Esophagus mucosa (tissue), 1 donor: ENCODE data around the gene FAM25A. TPM values are rescaled to one million over a fixed set of nuclear protein-coding genes. Genes with fewer than 3 reads are reported as not detected.
"Not testable (repeated sequence)": the region's sequence is repeated elsewhere in the genome, so short reads cannot be mapped to it uniquely, and the experiment has no call there.

ENCODE experiments used
- ATAC-seq: fragments of 200-7000 bp; cut with Tn5 transposase; one replicate; pipeline ENCODE4 v1.9.1; 2020
- total RNA-seq: library from RNA; stranded (reverse); gene quantifications from one replicate; pipeline ENCODE4 v1.2.4, GENCODE V29; 2023
- donor health status: DM: yes; HTN: yes; CAD: no.

The FAM25A gene
- total RNA-seq, 1 donor from 2014 or later = 29.4 TPM

DNA sequence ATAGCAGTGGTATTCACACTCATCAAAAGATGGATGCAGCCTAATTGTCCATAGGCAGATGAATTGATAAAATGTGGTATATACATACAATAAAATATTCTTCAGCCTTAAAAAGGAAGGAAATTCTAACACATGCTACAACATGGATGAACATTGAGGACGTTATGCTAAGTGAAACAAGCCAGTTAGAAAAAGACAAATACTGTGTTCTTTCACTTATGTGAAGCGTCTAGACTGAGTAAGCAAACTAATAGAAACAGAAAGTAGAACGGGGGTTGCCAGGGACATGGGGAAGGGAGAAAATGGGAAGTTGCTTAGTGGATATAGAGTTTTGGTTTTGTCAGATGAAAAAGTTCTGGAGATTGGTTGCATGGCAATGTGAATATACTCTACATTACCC is 6.6 kb upstream of the FAM25A start:
- ATAC-seq = not testable (repeated sequence)

GRCh38 chr10:87014986-87015716 is 4.9 kb upstream of the FAM25A start:
- ATAC-seq = not testable (repeated sequence)

DNA sequence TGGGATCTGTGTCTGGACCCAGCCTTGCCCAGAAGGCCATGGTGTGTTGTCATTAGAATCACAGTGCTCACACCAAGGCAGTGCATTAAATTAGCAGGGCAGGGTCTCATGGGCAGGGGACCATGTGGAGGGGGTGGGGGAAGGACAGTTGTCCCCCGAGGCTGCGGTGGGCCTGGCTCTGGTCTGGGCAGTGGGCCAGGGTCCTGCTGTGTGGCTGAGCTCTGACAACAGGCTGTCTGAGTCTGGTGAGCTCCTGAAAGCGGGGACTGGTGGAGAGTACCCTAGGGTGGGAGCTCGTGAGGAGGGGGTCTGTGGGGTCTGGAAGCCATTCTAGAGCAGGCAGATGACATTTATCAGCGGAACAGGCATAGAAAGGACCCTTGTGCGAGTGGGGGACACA is 2.0 kb upstream of the FAM25A start:
- ATAC-seq = not testable (repeated sequence)

GRCh38 chr10:87019066-87019465 is 1.0 kb upstream of the FAM25A start:
- not testable (repeated sequence) for ATAC-seq

GRCh38 chr10:87019504-87019903 is 590 bp upstream of the FAM25A start:
- peak; percentile 67 for ATAC-seq

DNA sequence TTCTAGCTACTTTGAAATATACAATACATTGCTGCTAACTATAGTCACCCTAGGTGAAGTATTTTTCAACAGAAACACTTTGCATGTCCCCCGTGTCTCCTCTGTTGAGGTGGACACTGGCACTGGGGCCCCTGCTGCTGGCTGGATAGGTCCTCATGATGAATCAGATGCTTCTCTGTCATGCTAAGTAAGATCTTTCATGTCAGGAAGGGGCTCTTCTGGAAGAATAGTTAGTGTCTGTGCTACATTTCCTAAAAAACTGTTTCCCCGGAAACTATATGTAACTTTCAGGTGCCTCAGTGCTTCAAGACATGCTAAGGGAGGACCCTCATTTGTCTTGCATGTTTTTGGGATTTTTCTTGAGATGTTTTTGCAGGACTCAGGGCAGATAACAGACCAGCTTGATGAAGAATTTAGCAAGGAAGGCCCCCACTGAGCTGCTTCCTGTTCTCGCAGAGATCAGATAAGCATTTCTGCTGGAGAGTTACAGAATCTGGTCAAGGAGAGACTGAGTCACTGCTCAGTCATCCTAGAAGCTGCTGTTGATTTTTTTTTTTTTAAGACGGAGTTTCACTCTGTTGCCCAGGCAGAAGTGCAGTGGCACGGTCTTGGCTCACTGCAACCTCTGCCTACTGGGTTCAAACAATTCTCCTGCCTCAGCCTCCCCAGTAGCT is 5.3 kb downstream of the FAM25A start:
- ATAC-seq = not testable (repeated sequence)

DNA sequence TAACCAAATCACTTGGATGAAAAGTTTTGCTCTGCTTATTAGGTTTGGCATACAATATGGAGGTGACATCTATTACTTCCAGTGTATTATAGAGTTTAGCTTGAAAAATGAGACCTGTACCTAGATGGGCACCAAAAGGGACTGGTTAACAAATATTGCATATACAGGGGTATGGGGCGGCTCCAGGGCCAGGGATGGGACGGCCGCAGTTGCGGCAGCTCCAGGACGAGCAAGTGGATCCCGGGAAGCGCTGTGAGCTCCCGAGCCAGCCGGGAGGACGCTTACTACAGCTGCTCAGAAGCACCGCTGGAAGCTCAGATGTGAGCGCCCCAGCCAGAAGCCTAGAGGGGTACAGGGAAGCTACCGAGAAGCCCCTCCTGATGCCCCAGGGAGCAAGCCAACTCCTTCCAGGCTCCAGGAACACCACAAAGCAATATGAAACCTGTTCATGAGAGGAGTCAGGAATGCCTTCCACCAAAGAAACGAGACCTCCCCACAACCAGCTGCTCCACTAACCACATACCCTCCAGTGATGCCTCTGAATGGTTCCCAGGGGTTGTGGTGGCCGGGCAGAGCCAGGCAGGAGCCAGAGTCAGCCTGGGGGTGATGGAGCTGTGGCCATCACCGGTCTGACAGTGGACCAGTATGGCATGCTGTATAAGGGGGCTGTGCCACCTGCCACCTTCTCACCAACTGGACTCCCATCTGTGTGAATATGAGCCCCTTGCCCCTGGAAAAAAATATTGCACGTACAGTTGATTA is 6.8 kb downstream of the FAM25A start:
- not testable (repeated sequence) for ATAC-seq

DNA sequence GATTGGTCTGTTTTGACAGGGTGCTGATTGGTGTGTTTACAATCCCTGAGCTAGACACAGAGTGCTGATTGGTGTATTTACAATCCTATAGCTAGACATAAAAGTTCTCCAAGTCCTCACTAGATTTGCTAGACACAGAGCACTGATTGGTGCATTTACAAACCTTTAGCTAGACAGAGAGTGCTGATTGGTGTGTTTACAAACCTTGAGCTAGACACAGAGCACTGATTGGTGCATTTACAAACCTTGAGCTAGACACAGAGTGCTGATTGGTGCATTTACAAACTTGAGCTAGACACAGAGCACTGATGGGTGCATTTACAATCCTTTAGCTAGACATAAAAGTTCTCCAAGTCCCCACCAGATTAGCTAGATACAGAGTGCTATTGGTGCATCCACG is 10.3 kb downstream of the FAM25A start:
- not testable (repeated sequence) for ATAC-seq

DNA sequence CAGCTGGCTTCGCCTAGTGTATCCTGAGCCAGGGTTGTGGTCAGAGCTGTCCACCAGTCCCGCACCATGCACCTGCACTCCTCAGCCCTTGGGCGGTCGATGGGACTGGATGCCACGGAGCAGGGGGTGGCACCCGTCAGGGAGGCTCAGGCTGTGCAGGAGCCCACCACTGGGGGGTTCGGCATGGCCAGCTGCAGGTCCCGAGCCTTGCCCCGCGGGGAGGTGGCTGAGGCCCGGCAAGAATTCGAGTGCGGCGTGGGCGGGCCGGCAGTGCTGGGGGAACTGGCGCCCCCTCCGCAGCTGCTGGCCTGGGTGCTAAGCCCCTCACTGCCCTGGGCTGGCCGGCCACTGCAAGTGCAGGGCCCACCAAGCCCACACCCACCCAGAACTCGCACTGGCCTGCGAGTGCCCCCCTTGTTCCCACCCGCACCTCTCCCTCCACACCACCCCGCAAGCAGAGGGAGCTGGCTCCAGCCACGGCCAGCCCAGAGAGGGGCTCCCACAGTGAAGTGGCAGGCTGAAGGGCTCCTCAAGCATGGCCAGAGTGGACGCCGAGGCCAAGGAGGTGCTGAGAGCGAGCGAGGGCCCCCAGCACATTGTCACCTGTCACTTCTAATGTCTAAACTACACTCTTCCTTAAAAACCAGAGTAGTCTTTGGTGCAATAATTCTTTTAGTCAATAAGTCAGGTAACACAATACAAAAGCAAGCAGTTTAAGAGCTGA is 11.0 kb downstream of the FAM25A start:
- no peak for ATAC-seq

DNA sequence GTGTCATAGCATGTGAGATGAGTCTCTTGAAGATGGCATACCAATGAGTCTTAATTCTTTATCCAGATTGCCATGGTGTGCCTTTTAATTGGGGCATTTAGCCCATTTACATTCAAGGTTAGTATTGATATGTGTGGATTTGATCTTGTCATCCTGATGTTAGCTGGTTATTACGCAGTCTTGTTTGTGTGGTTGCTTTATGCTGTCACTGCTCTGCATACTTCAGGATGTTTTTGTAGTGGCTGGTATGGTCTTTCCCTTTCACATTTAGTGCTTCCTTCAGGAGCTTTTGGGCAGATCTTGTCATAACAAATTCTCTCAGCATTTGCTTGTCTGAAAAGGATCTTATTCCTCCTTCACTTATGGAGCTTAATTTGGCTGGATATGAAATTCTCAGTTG is 16.5 kb downstream of the FAM25A start:
- ATAC-seq = no peak

- ATAC-seq = peak; percentile 73
Observed at GRCh38 chr10:87038286-87038717, 18.2 kb downstream of the FAM25A start.

DNA sequence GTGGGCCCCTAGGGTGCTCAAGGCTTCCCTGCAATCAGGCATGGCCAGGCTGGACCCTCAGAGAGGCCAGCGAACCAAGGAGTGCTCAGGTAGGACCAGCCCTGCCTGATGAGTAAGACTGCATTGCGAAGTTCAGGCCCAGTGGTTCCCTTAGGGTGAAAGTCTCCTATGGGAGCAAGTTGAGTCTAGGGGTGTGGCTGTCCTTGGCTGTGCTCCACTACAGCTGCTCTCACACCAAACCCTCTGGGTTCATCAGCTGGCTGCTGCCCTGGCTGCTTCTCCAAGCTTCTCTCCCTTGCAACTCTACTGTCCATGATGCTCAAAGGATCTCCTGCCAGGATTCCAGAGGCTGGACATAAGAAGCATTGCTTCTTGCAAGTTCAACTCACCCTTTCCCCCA is 18.7 kb downstream of the FAM25A start:
- peak; percentile 98 for ATAC-seq

GRCh38 chr10:87043579-87043978 is 23.5 kb downstream of the FAM25A start:
- ATAC-seq = not testable (repeated sequence)

- ATAC-seq = no peak
Observed at GRCh38 chr10:87045434-87045938, 25.4 kb downstream of the FAM25A start.

DNA sequence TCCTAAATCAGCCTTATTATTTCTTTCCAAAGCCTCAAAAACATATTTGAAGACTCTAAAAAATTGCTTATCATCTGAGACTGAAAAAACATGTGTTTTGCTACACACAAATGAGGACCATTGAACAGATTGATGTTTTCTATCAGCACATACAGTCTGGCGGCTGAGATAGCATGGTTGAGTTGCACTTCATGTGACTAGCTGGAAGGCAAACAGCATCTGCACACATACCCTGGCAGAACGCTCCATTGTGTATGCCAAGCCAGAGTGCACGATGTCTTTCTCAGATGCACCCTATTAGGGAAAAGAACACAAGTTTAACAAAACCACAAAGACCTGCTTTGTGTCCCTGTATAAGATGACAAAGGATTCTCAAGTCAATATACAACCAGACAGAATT is 33.0 kb downstream of the FAM25A start:
- no peak for ATAC-seq

DNA sequence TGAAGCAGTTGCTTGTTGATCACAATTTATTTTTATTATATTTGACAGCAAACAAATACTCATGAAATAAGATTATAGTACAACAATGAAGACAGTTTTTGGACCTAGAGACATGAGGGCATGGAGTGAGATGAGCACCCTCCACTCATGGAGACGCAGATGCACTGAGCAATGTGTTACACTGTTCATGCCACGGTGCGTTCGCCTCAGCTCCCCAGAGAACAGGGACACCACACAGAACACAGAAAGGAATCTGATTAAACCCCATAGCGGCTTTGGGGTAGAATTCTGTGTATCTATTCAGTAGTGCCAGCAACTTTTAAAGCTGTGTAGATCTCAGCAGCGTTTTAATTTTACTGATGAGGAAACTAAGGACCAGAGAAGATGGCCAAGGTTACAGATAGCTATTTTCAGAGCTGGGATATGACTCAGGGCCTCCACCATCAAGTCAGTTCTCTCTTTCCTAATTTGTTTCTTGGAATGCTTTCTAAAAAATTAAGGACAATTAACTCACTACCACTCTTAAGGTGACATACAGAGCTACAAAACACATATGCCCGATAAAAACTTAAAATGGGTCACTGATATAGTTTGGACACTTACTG is 33.6 kb downstream of the FAM25A start:
- no peak for ATAC-seq

DNA sequence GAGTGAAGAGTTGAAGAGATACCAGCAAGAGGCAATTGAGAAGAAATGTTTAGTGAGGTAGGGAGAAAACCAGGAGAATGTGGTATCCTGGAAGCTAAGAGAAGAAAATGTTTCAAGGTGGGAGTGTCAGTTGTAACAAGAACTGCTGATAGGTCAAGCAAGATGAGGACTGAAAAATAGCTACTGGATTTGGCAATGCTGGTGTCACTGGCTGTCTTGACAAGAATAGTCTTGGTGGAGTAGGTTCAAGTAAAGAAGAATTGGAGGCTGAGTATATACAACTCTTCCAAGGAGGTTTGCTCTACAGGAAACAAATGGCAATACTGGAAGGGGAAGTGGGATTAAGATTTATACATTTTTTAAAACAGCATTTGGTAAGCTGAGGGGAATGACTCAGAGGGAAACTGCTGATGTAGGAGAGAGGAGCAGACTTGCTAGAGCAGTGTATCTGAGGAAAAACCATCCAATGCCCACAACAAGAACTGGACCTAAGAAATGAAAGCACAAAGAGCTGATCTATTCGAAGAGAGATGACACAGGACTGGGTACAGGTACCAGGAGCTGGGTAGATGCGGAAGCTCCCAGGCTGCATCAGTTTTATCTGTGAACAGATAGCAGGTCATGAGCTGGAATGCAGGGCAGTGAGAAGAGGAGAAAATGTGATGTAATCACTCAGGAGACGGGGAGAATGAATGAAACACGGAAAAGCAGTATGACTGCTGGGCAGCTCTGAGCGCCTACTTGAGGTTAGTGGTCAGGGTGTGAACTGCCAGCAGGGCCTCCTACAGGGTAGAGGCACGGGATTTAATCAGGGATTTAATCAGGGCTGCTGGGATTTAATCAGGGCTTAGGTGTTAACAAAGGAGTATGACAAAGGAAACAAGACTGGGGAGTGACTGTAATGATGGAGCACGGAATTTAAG is 34.5 kb downstream of the FAM25A start:
- peak; percentile 89 for ATAC-seq

- no peak for ATAC-seq
Observed at GRCh38 chr10:87058171-87058570, 38.1 kb downstream of the FAM25A start.

DNA sequence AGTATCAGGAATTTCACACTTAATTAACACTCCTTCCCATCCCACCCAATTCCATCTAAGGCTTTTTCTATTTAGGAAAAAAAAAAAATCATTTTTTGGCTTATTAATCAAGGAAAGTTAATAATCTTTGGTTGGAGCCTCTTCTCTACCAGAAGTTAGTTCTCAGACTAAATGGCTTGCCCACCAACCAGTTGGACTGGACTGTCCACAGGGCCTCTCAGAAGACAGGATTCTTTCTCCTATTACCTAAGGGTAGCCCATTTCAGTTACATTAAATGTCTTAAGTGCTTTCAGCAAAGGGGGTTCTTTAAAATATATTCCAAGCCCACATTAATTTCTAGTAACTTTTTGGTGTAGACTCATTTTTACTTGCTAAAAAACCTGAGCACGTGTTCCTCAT is 39.3 kb downstream of the FAM25A start:
- no peak for ATAC-seq

DNA sequence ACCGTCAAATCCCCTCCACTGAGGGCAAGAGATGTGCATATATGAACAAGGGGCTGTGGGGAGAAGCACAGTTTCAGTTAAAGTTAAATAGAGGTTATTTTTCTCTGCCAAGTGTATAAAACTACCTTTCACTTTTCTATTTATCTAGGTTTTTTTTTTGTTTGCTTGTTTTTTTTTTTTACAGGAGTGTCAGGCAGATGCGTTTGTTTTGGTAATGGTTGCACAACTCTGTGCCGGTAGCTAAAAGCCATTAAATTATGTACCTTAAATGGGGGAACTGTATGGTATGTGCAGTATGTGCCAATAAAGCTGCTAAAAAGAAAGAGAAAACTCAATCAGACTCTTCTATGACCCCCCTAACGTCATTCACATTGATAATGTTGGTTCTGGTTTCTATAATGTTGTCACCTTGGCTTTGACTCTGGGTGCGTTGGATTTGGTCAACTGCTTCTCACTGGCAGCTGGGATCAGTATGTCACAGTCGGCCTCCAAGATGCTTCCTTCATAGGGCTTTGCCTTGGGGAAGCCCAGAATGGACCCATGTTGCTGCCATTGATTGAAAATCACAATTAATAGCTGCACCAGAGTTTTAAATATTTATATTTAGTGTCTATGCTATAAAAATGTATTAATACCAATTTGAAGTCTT is 40.3 kb downstream of the FAM25A start:
- ATAC-seq = no peak
